HAP-1 (cell line): ENCODE measurements around the gene PDE9A.

Experiments used
- DNase-seq, 2 experiments: peaks; one replicate each; pipeline ENCODE4 v3.0.0-alpha.2; 2016 to 2020; ENCODE audit warnings: low spot score in 2 of 2
- H3K27me3 ChIP-seq: fragments of 250-450 bp; sonication (Bioruptor Pico); 2 replicates; pipeline ENCODE4 v1.5.1; 2020; ENCODE audit warnings: low read depth, mild to moderate bottlenecking, moderate library complexity
- H3K36me3 ChIP-seq: fragments of 250-450 bp; sonication (Bioruptor Pico); replicated peaks from 2 replicates; pipeline ENCODE4 v1.5.1; 2020; ENCODE audit warnings: mild to moderate bottlenecking
- H3K4me1 ChIP-seq: fragments of 250-450 bp; sonication (Bioruptor Pico); 2 replicates; pipeline ENCODE4 v1.5.1; 2020; ENCODE audit warnings: mild to moderate bottlenecking
- H3K4me3 ChIP-seq: fragments of 250-450 bp; sonication (Bioruptor Pico); 2 replicates; pipeline ENCODE4 v1.5.1; 2020; ENCODE audit warnings: mild to moderate bottlenecking, moderate library complexity
- H3K9me3 ChIP-seq: fragments of 250-450 bp; sonication (Bioruptor Pico); 2 replicates; pipeline ENCODE4 v1.5.1; 2020; ENCODE audit warnings: mild to moderate bottlenecking, moderate library complexity
- in situ Hi-C: fragments of 300-500 bp; cut with MboI; formaldehyde crosslinking; loops from 3 replicates; pipeline ENCODE4 v1.14.3; 2020; ENCODE audit warnings: low sequenced_read_pairs, inconsistent platforms, mixed read lengths

Gene PDE9A

DNA sequence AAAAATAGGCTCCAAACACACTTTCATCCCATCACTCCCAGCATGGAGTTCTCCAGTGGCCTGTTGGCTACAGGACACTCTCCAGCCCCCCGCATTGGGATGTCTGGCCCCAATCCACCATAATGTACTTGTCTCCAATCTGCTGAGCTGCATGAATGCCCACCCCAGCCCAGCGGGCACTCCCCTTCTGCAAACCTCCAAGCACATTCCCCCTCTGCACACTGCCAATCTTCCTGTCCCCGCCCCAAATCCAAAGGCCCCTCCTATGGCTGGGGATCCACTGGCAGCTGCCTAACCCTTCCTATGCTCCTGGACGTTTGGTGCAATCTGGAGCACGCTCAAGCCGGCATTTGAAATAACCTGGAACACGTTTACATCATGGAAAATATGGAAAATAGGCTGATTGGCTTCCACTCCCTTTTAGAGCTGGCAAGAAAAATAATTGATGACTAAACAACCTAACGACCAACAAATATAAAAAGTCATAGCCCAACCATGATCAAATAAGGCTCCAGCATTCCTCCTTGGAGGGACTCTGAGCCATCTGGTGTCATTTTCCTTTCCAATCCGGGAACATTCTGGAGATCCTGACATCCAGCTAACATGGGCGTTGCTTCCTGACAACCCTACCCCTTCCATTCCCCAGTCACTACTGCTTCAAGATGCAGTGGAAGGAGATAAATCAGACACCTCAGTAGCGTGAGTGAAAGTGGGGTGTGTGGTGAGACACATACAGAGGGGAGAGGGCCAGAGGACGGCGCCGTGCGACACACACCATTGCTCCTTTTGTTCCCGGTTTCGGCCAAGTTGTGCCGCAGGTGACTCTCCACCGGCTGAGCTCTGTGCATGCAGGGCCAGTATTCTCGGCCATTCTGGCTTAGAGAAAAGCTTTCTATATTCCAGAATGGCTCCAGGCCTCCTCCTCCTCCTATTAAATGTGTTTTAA lies 41.6 kb downstream of the PDE9A start:
- no peaks in the 10 kb centered on the region for H3K27me3 ChIP-seq
- H3K36me3 ChIP-seq = no peaks in the 10 kb centered on the region
- H3K4me1 ChIP-seq = no peaks in the 10 kb centered on the region
- H3K4me3 ChIP-seq = no peak overlapping the region
- H3K9me3 ChIP-seq = no peaks in the 10 kb centered on the region
- DNase-seq = no peak
- in situ Hi-C loops = no loop called here

DNA sequence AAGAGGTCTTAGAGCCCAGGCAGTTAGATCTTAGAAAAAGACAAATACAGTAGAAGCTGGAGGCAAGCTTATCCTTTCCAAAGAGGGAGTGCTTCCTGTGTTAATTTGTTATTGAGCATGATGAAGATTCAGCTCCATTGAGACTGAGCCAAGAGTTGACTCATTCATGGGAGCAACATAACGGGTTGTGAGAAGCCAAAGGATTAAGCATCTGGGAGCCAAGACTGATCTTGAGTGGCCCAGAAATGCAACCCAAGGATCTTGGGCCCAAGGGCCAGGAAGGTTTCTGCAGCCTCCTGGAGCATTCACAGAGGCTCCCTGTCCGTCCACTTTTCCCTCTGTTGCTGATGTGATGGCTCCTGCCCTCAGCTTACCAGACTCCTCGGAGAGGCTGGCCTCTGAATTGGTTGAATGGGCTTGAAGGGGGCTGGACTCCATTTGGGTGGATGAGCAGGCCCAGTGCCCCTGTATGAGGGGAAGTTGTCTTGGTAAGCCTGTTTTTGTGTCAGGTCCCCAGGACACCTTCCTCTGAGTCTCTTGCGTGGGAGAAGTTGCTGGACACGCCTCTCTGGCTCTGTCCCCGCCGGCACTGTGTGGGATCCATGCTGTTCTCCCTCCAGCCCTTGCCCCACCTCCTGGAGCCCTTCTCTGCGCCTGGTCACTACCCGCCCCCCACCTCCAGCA lies 42.4 kb downstream of the PDE9A start:
- no peak for DNase-seq
- Histone ChIP-seq H3K4me1 (no peaks in the 10 kb centered on the region), H3K36me3 (no peaks in the 10 kb centered on the region), H3K9me3 (no peaks in the 10 kb centered on the region), H3K4me3 (no peak overlapping the region), H3K27me3 (no peaks in the 10 kb centered on the region)
- in situ Hi-C loops = no loop called here

DNA sequence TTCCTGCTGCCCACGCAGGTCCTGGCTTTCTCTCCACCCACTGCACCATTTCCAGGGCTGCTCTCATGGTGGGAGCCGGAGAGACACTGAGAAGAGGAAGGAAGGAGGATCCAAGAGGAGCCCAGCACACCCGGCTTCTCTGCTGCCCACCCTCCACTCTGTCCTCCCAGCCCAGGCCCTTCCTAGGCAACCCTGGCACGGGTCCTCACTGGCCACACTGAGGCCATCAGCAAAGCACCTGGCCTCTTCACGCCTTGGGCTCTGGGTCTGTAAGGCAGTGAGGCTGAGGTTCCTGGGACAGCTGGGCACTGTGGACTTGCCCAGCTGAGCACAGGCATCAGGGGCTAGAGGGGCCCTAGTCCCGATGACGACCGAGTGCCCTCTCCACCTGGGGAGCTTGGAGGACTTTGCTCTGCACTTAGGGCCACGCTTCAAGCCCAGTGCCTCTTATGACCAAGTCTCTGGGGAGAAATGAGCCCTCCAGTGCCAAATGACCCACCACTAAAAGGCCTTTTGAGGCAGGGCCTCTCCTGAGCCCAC lies 43.1 kb downstream of the PDE9A start:
- Histone ChIP-seq H3K36me3 (no peaks in the 10 kb centered on the region), H3K4me1 (no peaks in the 10 kb centered on the region), H3K4me3 (no peak overlapping the region), H3K9me3 (no peaks in the 10 kb centered on the region), H3K27me3 (no peaks in the 10 kb centered on the region)
- in situ Hi-C loops = no loop called here
- DNase-seq = no peak

DNA sequence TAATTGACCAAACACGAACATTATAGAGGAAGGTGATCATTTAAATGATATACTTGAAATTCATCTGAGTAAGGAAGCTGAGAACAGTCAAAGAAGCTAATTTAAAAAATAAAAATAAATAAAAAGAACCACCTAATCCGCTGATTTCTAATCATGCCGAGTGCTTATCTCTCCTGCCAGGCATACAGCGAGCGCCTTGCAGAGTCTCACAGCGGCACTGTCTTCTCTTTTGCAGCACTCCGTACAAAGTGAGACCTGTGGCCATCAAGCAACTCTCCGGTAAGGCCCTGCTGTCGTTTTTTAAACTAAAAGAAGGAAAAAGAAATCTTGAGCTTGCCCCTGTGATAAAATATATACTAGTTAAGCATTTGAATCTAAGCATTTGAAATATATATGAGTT lies 45.3 kb downstream of the PDE9A start:
- Histone ChIP-seq H3K4me1 (no peaks in the 10 kb centered on the region), H3K9me3 (no peaks in the 10 kb centered on the region), H3K36me3 (no peaks in the 10 kb centered on the region), H3K27me3 (no peaks in the 10 kb centered on the region), H3K4me3 (no peak overlapping the region)
- in situ Hi-C loops = no loop called here
- no peak for DNase-seq

DNA sequence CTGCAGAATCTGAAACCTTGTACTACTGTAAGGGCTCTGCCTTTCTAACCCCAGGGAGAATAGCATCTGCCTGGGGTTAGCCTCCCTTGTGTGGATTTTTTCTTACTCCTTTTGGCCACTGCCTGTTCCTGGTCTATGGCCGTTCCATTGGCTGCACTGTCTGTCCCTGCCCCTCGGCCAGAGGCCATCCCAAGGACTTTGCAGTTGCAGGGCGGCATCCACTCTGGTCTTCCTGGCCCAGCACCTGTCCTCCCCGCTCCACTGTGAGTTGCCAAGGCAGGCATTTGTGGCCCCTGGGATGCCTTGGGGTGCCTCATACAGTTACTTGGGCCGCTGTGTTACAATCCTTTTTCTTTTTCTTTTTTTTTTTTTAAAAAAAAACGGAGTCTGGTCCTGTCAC lies 45.8 kb downstream of the PDE9A start:
- no peak for DNase-seq
- Histone ChIP-seq H3K36me3 (no peaks in the 10 kb centered on the region), H3K4me1 (no peaks in the 10 kb centered on the region), H3K4me3 (no peak overlapping the region), H3K27me3 (no peaks in the 10 kb centered on the region), H3K9me3 (no peaks in the 10 kb centered on the region)
- in situ Hi-C loops = no loop called here

- H3K27me3 ChIP-seq = no peaks in the 10 kb centered on the region
- no peaks in the 10 kb centered on the region for H3K36me3 ChIP-seq
- in situ Hi-C loops = no loop called here
- no peaks in the 10 kb centered on the region for H3K9me3 ChIP-seq
- no peak for DNase-seq
- no peaks in the 10 kb centered on the region for H3K4me1 ChIP-seq
- no peak overlapping the region for H3K4me3 ChIP-seq
These were observed 48.5 kb downstream of the PDE9A start for GRCh38 chr21:42701706-42702456.

DNA sequence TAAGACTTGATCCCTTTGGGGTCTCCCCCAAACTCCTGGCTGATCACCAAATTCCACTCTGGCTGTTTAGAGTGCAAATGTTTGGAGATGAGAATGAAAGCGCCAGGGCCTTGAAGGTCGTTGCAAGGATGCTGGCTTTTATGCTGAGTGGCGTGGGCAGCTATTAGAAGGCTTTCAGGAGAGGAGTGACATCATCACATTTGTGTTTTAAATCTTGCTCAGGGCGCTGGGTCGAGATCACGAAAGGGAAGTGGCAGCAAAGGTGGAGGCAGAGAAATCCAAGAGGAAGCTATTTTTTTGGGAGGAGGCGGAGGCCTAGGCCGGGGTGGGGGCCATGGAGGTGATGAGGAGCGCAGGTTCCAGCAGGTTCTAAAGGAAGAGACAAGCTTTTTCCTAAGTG lies 49.3 kb downstream of the PDE9A start:
- H3K9me3 ChIP-seq = no peaks in the 10 kb centered on the region
- H3K27me3 ChIP-seq = no peaks in the 10 kb centered on the region
- H3K36me3 ChIP-seq = no peaks in the 10 kb centered on the region
- in situ Hi-C loops = no loop called here
- no peak overlapping the region for H3K4me3 ChIP-seq
- H3K4me1 ChIP-seq = no peaks in the 10 kb centered on the region
- no peak for DNase-seq

GRCh38 chr21:42703136-42703908 lies 49.9 kb downstream of the PDE9A start:
- in situ Hi-C loops = no loop called here
- Histone ChIP-seq H3K4me1 (peaks cover 3% of the 10 kb centered on the region; the same call in 1 of the 2 replicates), H3K4me3 (no peak overlapping the region), H3K9me3 (no peaks in the 10 kb centered on the region), H3K36me3 (no peaks in the 10 kb centered on the region), H3K27me3 (no peaks in the 10 kb centered on the region)
- DNase-seq = no peak

GRCh38 chr21:42703965-42704364 lies 50.5 kb downstream of the PDE9A start:
- H3K27me3 ChIP-seq = no peaks in the 10 kb centered on the region
- no peaks in the 10 kb centered on the region for H3K36me3 ChIP-seq
- no peak for DNase-seq
- no peak overlapping the region for H3K4me3 ChIP-seq
- peaks cover 3% of the 10 kb centered on the region; the same call in 1 of the 2 replicates for H3K4me1 ChIP-seq
- H3K9me3 ChIP-seq = no peaks in the 10 kb centered on the region
- in situ Hi-C loops = no loop called here

GRCh38 chr21:42704861-42705260 lies 51.4 kb downstream of the PDE9A start:
- Histone ChIP-seq H3K36me3 (no peaks in the 10 kb centered on the region), H3K27me3 (no peaks in the 10 kb centered on the region), H3K4me1 (peaks cover 3% of the 10 kb centered on the region; the same call in 1 of the 2 replicates), H3K4me3 (no peak overlapping the region), H3K9me3 (no peaks in the 10 kb centered on the region)
- DNase-seq = no peak
- in situ Hi-C loops = no loop called here

GRCh38 chr21:42705346-42705745 lies 51.9 kb downstream of the PDE9A start:
- in situ Hi-C loops = no loop called here
- DNase-seq = no peak
- H3K9me3 ChIP-seq = no peaks in the 10 kb centered on the region
- no peak overlapping the region for H3K4me3 ChIP-seq
- H3K27me3 ChIP-seq = no peaks in the 10 kb centered on the region
- peaks cover 3% of the 10 kb centered on the region; the same call in 1 of the 2 replicates for H3K4me1 ChIP-seq
- no peaks in the 10 kb centered on the region for H3K36me3 ChIP-seq

- H3K27me3 ChIP-seq = no peaks in the 10 kb centered on the region
- no peak overlapping the region for H3K4me3 ChIP-seq
- peaks cover 3% of the 10 kb centered on the region; the same call in 1 of the 2 replicates for H3K4me1 ChIP-seq
- in situ Hi-C loops = no loop called here
- no peak for DNase-seq
- H3K36me3 ChIP-seq = no peaks in the 10 kb centered on the region
- H3K9me3 ChIP-seq = no peaks in the 10 kb centered on the region
These were observed 52.4 kb downstream of the PDE9A start for GRCh38 chr21:42705746-42706374.
